GM12874 (cell line): Measurements from ENCODE around the gene BEND5.

Source experiments
- TF ChIP-seq, protein P1 (sequence below): IDR thresholded peaks from 2 replicates; pipeline ENCODE4 v1.5.1; 2011; ENCODE audit warnings: low read depth, mild to moderate bottlenecking, control low read depth, low read length, moderate library complexity; ENCODE audit not compliant: insufficient read depth

BEND5 gene

DNA sequence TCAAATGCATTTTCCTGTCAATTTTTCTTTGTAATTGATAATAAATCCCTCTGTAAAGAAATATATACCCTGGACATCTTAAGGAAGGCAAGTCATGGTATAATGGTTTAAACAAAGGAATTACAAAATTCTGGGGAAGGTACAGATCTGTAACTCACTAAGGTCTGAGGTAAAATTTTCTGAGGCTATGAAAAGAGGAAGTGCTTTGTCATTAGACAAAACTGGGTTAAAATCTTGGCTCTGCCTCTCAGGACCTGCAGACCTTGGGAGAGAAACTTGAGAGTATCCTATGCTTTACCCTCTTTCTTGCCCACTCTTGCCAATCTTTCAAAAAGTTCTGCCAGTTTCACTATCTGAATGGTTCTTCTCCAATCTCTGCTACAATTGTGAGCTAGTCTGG lies 26.8 kb upstream of the BEND5 start:
- TF ChIP-seq, protein P1, sequence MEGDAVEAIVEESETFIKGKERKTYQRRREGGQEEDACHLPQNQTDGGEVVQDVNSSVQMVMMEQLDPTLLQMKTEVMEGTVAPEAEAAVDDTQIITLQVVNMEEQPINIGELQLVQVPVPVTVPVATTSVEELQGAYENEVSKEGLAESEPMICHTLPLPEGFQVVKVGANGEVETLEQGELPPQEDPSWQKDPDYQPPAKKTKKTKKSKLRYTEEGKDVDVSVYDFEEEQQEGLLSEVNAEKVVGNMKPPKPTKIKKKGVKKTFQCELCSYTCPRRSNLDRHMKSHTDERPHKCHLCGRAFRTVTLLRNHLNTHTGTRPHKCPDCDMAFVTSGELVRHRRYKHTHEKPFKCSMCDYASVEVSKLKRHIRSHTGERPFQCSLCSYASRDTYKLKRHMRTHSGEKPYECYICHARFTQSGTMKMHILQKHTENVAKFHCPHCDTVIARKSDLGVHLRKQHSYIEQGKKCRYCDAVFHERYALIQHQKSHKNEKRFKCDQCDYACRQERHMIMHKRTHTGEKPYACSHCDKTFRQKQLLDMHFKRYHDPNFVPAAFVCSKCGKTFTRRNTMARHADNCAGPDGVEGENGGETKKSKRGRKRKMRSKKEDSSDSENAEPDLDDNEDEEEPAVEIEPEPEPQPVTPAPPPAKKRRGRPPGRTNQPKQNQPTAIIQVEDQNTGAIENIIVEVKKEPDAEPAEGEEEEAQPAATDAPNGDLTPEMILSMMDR, result no peak

DNA sequence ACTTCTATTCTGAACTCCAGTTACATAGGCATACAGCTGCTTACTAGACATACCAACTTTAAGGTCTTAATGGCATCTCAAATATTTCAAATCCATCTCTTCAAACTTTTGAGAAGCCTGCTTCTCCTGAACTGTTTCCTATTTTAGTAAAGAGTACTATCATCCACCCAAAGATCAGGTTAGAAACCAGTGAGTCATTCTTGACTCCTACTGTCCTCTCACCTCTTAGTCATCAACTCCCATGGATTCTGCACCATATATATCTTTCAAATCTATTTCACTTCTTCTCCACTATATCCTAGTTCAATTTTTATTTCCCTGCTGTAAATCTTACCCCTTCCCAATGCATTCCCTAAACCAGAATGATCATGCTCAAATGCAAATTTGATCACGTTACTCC lies 18.1 kb upstream of the BEND5 start:
- TF ChIP-seq, protein P1, result no peak

DNA sequence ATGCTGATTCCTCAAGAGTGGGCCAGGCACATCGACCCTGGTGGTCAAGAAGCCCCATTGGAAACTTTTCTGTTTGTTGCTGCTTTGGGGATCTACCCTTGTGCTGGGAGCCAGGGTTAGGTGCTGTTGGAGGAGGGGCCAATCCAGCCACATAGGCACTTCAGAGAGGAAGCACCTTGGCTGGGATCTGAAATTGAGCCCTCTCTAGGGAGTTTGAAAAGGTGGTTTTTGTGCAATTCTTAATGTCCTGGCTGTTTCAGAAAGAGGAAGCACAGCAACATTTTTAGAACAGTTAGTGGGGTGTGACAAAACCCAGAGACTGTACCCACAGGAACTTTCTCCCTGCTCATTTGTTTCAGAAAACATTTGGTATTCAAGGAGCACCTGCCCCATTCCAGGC lies 17.2 kb upstream of the BEND5 start:
- TF ChIP-seq, protein P1, result no peak

DNA sequence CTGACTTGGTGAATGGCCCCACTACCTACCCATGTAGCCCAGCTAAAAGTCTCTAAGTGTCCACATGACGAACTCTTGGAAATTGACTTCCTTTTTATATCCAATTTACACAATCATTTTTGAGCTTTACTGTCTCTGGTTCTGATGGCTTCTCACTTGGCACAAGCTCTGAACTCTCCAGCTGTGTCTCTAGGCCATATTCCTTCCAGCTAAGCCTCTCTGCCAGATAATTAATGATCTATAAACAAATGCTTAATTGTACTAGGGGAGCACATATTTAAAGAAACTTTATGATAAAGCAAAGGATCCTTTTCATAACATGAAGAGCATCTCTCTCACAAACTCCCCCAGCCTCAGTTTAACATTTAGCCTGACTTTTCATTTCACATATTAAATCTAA lies 16.3 kb upstream of the BEND5 start:
- TF ChIP-seq, protein P1, result no peak

DNA sequence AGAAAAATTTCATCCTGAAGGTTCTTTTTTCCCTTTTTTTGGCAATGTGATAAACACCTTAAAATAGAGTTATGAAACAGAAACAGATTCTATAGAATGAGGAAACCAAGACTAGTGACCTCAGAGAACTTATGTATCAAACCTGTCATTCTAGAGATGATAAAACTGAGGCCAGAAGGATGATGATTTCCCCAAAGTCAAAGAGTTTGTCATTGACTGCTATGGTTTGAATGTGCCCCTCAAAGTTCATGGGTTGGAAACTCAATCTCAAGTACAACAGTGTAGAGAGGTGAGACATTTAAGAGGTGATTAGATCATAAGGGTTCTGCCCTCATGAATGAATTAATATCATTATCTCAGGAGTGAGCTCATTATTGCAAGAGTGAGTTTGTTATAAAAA lies 13.7 kb upstream of the BEND5 start:
- TF ChIP-seq, protein P1, result no peak

DNA sequence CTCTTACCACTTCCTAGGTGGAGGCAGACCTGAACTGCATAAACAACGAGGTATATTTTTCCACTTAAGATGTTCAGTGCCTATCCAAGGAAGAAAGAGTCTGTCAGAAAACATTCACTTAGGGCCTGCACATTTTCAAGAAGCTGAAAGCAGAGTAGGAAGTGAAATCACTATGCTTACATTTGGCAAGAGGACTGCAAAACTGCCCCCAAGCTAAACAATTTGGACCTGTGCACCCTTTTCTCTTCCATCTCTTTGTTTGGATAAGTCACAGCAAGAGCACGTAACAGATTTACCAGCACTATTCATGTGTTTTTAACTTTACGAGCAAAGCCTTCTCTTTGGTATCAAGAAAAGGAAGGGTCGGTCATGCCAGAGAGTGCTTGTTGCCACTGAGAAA lies 13.2 kb upstream of the BEND5 start:
- TF ChIP-seq, protein P1, result no peak

DNA sequence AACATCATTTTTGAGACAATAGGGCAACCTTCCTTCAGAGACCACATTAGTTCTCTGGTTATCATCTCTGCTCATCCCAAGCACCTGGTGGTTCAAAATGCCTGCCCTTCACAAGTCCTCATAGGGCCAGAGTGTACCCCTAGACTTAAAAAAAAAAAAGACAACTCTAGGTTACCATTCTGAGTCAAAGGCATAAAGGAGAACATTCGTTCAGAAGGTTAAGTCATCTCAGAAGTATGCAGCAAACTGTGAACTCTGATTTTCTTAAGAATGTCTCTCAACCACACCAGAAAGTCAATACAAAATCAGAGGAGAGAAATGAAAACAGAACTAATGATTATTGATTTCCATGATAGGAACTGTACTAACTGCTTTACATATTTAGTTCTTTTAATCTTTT lies 9.2 kb upstream of the BEND5 start:
- TF ChIP-seq, protein P1, result no peak

DNA sequence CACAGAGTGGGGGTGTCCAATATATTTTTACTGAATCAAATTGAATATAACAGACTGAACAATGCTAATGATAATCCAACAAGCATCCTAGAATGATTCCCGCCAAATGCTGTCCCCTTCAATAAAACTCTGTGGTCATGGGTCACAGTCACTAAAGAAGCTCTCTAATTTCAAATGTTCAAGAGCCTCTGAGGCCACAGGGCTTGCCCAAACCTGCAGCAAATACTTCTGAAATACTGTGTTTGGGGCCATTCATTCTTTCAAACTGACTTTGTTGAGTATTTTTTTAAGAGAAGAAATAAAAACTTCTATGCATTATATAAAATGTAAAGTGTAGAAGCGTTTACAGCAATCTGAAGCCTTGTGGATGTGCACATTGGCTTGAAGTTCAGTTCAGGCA lies 7.6 kb upstream of the BEND5 start:
- TF ChIP-seq, protein P1, result no peak
